Measurements from ENCODE around the gene DYSF. TPM values are rescaled to one million over a fixed set of nuclear protein-coding genes. Genes with fewer than 3 reads are reported as not detected.

The DYSF gene
- total RNA-seq, 4 donors from 2014 or later: 0.93 to 3.2 (median 2.8) TPM

- peak; percentile 8 to 60 for DNase-seq (ENCODE audit: low spot score in 2 of 2)
- WGBS, 2 donors: 85 to 95% methylated on average over 6 of the region's 6 CpGs
- TF ChIP-seq, protein P1, sequence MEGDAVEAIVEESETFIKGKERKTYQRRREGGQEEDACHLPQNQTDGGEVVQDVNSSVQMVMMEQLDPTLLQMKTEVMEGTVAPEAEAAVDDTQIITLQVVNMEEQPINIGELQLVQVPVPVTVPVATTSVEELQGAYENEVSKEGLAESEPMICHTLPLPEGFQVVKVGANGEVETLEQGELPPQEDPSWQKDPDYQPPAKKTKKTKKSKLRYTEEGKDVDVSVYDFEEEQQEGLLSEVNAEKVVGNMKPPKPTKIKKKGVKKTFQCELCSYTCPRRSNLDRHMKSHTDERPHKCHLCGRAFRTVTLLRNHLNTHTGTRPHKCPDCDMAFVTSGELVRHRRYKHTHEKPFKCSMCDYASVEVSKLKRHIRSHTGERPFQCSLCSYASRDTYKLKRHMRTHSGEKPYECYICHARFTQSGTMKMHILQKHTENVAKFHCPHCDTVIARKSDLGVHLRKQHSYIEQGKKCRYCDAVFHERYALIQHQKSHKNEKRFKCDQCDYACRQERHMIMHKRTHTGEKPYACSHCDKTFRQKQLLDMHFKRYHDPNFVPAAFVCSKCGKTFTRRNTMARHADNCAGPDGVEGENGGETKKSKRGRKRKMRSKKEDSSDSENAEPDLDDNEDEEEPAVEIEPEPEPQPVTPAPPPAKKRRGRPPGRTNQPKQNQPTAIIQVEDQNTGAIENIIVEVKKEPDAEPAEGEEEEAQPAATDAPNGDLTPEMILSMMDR (IDR thresholded peaks at IDR 0.05): no peak
- no peak for TF ChIP-seq POLR2A (IDR thresholded peaks at IDR 0.05)
- intact Hi-C loops (cut with DNase I; ENCODE audit: low total_unique reads): no loop called here
- H3K4me3 ChIP-seq (ENCODE audit: low read depth, poor library complexity, severe bottlenecking): no peak overlapping the region
Measured at GRCh38 chr2:71620116-71620515, 166.8 kb downstream of the DYSF start.

- TF ChIP-seq POLR2A (IDR thresholded peaks at IDR 0.05): no peak
- TF ChIP-seq, protein P1 (IDR thresholded peaks at IDR 0.05): no peak
- H3K4me3 ChIP-seq (ENCODE audit: low read depth, poor library complexity, severe bottlenecking): no peak overlapping the region
- DNase-seq (ENCODE audit: low spot score in 2 of 2): peak; percentile 7 to 79
- intact Hi-C loops (cut with DNase I; ENCODE audit: low total_unique reads): no loop called here
- WGBS, 2 donors: 69 to 78% methylated on average over 5 of the region's 5 CpGs
Measured at GRCh38 chr2:71620851-71621251, 167.5 kb downstream of the DYSF start.

DNA sequence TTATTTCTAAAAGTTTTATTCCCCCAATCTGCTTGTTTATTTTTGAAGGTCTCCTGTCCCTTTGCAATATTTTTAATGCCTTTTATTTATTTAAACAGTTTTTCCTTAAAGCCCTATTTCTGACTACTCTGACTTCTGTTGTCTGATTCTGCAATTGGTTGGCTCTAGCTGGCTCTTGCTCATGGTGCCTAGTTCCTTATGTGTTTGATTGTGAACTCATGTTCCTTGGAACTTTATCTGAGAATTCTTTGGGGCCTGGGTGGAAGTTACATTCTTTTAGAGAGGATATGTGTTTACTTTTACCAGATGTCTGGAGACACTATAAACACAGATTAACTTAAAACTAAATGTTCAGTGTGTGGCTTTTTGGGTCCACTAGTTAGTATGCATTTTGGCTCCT lies 175.9 kb downstream of the DYSF start:
- DNase-seq (ENCODE audit: low spot score in 2 of 2): no peak
- H3K4me3 ChIP-seq (ENCODE audit: low read depth, poor library complexity, severe bottlenecking): no peak overlapping the region
- intact Hi-C loops (cut with DNase I; ENCODE audit: low total_unique reads): no loop called here
- TF ChIP-seq, protein P1 (IDR thresholded peaks at IDR 0.05): no peak
- no peak for TF ChIP-seq POLR2A (IDR thresholded peaks at IDR 0.05)

DNA sequence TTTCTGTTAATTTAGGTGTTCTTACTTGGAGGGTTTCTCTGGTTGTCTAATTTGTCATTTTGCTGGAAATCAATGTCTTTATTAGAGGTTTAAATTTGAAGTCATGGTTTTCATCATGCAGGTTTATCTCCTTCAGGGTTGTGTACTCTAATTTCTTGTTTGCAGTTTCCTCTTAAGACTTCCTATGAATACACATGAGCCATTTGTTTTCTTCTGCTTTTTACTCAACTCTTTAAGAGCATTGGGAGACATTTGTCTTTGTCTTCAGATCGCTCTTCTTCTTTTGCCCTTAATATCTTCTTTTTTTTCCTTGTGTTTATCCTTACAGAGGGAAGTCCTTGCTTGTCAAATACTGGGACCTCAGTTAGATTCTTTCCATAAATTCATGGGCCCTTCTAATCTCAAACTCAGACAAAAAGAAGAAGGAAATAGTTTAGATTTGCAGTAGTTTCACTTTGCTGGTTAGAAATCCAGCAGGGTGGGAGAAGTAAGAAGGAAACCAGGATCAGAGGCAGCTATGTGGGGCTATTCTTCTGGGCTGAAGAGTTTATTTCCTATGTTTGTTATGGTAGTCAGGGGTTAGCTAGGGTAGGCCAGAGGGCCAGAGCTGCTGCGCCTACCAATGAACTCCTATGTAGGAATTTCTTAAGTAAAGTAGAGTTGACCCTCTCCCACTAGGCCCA lies 176.6 kb downstream of the DYSF start:
- intact Hi-C loops (cut with DNase I; ENCODE audit: low total_unique reads): no loop called here
- 93 to 94% methylated on average over 2 of the region's 2 CpGs for WGBS, 2 donors
- DNase-seq (ENCODE audit: low spot score in 2 of 2): no peak

DNA sequence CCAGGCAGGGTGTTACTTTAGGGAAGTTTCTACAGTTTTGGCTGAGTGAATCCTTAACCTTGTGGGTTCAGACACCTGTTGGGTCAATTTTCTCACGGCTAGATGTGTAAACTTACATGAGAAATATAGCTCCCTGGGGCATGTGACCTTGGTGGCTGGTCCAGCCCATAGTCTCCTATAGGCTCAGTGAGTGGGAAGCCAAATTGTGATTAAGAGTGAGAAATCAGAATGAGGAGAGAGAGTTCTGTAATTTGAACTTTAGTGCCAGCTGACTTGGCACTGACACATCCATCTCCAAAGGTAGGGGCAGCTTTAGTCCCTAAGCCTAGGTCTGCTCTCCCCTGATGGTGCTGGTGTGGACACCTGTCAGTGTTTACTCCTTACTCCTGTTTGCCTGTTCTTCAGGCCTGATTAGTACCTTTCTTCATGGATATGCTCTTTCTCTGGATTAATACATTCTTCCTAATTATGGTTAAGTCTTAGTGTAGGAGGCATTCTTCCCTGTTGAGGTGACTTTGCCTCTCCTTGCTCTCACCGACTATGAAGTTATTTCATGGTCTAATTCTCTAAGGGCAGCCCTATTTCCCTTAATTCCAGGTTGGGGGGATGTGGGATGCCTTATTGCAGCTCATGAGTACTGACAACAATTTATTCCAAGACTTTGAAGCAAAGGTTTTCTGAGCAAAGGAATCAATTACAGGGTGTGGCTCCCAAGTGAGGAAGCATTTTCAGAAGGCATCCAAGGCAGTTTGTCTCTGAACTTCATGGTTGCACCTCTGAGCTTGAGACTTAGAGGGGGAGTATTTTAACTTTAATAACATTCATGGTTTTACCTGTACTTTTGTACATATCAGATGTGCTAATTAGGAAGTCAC lies 177.3 kb downstream of the DYSF start:
- DNase-seq (ENCODE audit: low spot score in 2 of 2): no peak
- WGBS, 2 donors: 75 to 87% methylated on average over 2 of the region's 2 CpGs
- TF ChIP-seq, protein P1 (IDR thresholded peaks at IDR 0.05): no peak
- no peak for TF ChIP-seq POLR2A (IDR thresholded peaks at IDR 0.05)
- intact Hi-C loops (cut with DNase I; ENCODE audit: low total_unique reads): no loop called here
- H3K4me3 ChIP-seq (ENCODE audit: low read depth, poor library complexity, severe bottlenecking): no peak overlapping the region

More for the DNA sequence above, 176.6 kb downstream of the DYSF start:
- no peak for TF ChIP-seq POLR2A (IDR thresholded peaks at IDR 0.05)
- TF ChIP-seq, protein P1 (IDR thresholded peaks at IDR 0.05): no peak
- H3K4me3 ChIP-seq (ENCODE audit: low read depth, poor library complexity, severe bottlenecking): no peak overlapping the region

Data from lower leg skin (tissue), 4 donors.